HTR-8/SVneo (cell line): ENCODE data around the gene PIBF1.
A peak's percentile ranks its signal among the peaks of the same experiment; 100 is the strongest.
"Not testable (repeated sequence)": the region's sequence is repeated elsewhere in the genome, so short reads cannot be mapped to it uniquely, and the experiment has no call there.

Experiments
- DNase-seq: peaks from one replicate; pipeline ENCODE4 v3.0.0; 2011; ENCODE audit warnings: low spot score, mixed read lengths; ENCODE audit not compliant: insufficient read length
- FAIRE-seq: peaks from 2 replicates; lab custom pipeline; 2011; peaks lifted over from hg19 to GRCh38; lab: Jason Lieb, UNC

Gene PIBF1, protein sequence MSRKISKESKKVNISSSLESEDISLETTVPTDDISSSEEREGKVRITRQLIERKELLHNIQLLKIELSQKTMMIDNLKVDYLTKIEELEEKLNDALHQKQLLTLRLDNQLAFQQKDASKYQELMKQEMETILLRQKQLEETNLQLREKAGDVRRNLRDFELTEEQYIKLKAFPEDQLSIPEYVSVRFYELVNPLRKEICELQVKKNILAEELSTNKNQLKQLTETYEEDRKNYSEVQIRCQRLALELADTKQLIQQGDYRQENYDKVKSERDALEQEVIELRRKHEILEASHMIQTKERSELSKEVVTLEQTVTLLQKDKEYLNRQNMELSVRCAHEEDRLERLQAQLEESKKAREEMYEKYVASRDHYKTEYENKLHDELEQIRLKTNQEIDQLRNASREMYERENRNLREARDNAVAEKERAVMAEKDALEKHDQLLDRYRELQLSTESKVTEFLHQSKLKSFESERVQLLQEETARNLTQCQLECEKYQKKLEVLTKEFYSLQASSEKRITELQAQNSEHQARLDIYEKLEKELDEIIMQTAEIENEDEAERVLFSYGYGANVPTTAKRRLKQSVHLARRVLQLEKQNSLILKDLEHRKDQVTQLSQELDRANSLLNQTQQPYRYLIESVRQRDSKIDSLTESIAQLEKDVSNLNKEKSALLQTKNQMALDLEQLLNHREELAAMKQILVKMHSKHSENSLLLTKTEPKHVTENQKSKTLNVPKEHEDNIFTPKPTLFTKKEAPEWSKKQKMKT

DNA sequence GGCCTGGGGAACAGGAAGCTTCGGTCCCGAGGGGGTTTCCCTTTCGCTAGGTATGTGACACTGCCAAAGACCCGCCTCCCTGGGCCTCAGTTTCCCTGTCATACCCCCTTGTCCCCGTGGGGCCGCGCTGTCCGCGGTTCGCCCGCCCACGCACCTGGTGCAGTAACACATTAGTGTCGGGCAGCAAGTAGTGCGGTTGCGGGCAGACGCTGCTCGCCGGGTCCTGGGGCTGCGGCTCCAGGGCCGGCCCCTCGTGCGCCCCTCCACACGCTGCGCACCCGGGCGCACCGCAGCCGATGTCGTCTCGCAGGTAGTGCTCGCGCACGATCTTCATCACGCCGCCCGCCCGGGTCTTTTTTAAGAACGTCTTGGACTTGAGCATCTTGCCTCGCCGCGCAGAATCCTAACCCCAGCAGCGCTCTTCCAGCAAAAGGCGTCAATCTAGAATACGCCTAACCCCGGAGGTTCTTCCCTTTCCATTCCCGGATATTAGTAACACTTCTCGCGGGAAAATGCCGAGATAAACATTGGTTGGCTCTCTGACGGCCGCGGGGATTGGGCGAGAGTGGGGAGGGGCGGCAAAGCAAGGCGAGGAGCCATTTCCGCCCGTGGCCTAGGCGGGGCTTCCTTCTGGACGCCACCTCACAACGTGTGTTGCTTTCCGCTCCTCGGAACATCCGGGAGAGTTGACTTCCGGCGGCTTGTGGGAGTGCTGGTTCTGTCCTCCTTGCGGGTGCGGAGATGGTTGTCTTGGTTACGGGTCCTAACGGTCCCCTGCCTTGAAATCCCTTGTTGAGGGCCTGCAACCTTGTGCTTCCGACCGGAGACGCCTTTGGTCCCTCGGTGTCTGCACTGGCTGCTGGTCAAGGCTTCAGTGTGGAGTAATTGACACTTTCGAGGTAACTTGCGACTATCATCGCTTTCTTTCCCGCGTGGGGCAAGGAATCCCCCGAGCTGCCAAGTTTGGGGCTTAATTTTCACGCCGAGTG lies at the start of gene PIBF1, which contains the start of gene DIS3:
Gene PIBF1, plus strand, starts transcription at position 683 of the 989 bp plus-strand sequence. CDS start 1,337 bp downstream, outside the sequence.
Gene DIS3, minus strand, starts transcription at position 450 of the 989 bp plus-strand sequence. Its CDS starts 68 bp downstream, at position 382.
- FAIRE-seq (peak; percentile 90), DNase-seq (peak; percentile 87)

DNA sequence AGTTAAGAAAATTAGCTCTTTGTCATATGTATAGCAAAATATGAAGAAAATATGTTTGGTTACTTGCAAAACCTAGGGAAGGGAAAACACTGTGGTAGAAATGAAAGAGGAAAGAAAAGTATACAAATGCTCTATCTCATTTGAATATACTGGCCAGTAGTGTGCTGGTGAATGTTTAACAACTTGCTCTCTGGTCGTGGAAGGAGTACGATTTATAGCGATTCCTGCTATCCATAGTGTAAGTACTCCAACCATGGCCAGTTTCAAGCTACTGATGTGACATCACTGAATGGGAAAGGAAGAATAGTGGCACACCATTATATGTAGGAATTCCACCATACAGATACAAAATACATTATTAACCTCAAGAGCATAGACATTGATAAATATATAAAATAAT lies 44.9 kb upstream of the PIBF1 start:
- no peak for DNase-seq
- no peak for FAIRE-seq

DNA sequence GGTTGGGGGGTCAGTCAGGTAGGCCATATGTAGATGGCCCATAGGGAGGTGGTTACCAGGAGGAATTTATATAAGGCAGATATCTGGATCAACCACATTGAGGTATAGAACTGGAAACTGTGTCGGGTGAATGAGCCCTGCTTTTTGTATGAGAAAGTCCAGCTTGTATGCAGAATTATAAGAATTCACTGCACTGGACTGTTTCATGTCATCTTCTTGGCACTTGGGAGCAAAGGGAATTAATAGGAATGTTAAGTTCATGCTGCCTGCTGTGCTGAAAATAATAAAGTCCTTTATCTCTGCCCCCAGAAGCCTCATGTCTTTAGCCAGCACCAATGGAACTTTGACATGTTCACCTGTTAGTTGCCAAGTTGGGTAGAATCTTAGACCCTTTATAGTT lies 41.9 kb upstream of the PIBF1 start:
- FAIRE-seq = no peak
- DNase-seq = no peak

DNA sequence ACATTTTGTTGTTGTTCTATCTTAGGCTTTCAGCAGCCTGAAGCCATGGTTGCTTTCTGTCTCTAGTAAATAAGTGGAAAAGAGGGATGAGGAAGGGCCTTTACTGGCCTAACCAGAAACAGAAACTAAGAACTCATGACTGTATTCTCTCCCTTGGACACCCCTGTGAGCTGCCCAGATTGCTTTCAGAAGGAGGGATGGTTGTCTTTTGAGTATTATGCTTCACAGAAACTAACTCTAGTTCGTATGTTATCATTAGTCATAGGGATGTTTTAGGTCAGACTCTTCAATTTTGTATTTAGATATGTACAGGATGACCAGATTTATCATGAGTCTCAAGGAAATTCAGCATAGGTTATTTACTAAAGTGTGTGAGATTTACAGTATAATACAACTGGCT lies 36.7 kb upstream of the PIBF1 start:
- DNase-seq (no peak), FAIRE-seq (no peak)

DNA sequence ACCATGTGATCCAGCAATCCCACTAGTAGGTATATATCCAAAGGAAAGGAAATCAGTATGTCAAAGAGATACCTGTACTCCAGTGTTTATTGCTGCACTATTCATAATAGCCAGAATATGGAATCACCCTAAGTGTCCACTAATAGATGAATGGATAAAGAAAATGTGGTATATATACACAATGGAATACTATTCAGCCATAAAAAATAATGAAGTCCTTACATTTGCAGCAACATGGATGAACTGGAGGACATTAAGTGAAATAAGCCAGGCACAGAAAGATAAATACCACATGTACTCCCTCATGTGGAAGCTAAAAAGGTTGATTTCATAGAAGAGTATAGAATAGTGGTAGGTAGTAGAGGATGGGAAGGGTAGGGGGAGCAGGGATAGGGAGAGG lies 30.7 kb upstream of the PIBF1 start:
- FAIRE-seq (no peak), DNase-seq (no peak)

DNA sequence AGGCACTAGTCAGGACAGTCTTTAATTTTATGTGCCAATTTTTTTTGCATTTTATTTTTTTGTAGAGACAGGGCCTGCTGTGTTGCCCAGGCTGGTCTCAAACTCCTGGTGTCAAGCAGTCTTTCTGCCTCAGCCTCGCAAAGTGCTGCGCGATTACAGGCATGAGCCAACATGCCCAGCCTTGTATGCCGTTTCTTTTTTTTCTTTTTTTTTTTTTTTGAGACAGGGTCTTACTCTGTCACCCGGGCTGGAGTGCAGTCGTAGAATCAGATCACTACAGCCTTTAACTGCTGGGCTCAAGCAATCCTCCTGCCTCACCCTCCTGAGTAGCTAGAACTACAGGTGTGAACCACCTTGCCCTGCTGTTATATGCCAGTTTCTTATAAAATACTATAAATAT lies 27.8 kb upstream of the PIBF1 start:
- no peak for DNase-seq
- no peak for FAIRE-seq

DNA sequence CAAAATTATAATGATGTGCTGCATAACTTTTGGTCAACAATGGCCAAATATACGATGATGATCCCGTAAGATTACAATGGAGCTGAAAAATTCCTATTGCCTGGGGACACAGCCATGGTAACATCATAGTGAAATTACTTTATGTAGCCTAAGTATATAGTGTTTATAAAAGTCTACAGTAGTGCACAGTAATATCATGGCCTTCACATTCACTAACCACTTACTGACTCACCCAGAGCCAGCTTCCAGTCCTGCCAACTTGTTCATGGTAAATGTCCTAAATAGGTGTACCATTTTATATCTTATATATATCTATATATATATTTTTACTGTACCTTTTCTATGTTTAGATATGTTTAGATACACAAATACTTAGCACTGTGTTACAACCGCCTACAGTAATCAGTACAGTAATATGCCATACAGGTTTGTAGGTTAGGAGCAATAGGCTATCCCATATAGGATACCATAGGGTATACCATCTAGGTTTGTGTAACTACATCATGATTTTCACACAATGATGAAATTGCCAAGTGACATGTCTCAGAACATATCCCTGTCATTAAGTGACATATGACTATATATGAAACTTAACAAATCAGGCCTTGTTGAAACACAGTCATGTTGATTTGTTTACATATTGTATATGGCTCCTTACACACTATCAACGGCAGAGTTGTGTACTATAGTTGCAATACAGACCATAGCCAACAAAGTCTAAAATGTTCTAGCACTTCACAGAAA lies 24.0 kb upstream of the PIBF1 start:
- DNase-seq = no peak
- no peak for FAIRE-seq

DNA sequence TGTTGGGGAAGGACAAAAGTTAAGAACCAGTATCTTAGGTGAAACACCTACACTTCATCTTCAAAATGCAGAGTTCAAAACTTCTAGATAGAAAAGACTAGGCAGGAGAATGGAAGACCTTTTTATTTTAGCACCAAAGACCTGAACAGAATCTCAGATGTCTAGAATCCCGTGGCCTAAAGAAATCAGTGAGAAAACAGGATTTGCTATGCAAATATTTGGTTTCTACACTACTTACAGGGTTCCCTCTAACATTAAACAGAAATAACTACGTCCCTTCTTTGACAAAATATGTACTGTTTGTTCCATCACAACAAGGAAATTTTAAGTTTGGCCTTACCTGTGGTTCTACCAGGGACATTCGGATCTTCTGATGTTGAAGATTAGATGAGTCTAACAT lies 21.7 kb upstream of the PIBF1 start:
- DNase-seq (no peak), FAIRE-seq (no peak)

DNA sequence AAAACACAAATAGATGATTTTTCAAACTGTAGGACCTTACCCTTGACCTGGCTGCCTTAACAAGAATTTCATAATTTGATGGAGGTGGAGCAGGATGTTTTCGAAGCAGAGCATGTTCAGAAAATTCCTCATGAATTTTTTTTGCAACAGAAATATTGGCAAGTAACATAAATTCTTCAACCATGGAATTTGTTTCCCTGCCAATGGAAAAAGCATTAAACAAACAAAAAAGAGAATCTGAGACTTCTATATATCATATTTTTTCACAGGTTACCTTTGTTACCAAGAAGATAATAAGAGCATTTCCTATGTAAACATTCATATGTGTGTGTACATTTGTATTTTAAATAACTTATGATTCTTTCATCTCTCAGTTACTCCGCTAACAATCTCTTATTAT lies 18.5 kb upstream of the PIBF1 start:
- DNase-seq (no peak), FAIRE-seq (no peak)

DNA sequence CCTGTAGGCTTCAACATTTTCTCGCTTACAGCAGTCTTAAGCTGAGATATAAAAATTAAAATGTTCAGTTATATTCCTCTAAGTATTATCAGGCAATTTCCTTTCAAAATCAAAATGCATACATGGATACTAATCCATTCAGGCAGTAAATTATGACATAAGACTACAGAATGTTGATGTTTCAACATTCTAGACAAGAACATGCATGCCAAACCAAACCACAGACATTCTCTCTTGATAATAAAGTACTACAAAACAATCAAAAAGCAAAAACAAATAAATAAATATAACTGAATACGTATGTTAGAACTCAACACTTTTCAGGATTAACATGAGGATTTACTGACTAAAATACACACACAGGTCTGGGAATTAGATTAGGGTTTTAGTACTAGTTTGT lies 7.9 kb upstream of the PIBF1 start:
- no peak for DNase-seq
- FAIRE-seq = no peak

DNA sequence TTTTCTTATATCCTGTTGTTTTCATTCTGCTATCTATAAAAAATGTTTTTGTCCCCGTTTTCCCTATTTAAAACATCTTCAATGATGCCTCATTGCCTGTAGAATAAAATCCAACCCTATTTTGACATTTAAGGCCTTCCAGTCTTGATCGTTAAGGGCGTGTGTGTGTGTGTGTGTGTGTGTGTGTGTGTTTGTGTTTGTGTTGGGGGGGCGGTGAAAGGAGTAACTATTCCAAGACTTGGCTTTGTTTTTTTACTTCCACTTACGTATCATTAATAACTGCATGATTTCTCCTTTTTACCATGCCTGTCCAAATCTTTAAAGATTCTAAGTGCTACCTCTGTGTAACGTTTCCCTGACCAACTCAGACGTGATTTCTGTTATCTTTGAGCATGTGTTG lies 784 bp downstream of the PIBF1 start:
- DNase-seq (no peak), FAIRE-seq (no peak)

DNA sequence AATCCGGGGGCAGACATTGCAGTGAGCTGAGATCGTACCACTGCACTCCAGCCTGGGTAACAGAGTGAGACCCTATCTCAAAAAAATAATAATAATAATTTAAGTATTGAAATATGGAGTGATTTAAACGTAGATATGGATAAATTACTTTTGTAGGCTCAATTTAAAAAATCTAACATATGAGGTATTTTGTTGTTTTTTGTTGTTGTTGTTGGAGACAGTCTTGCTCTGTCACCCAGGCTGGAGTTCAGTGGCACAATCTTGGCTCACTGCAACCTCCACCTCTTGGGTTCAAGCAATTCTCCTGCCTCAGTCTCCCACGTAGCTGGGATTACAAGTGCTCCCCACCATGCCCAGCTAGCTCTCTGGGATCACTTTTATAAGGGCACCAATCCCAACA lies 2.7 kb downstream of the PIBF1 start:
- DNase-seq, FAIRE-seq: not testable (repeated sequence)

DNA sequence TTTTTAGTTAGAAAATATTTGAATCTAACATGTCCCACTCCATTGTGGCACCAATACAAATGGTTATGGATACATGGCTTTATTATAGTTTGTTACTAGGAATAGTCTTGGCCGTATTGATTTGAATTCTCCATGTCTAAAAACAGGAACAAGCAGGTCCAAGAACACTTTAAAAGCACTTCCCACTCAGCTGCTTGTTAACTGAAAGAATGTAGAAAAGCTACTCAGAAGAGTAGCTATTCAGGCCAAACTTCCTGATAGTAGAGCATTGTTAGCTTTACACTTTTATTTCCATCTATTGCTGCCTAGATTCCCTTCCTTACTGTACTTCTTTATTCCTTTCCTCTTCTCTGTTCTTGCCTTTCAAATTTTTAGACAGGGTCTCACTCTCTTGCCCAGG lies 6.9 kb downstream of the PIBF1 start:
- no peak for FAIRE-seq
- DNase-seq = no peak

DNA sequence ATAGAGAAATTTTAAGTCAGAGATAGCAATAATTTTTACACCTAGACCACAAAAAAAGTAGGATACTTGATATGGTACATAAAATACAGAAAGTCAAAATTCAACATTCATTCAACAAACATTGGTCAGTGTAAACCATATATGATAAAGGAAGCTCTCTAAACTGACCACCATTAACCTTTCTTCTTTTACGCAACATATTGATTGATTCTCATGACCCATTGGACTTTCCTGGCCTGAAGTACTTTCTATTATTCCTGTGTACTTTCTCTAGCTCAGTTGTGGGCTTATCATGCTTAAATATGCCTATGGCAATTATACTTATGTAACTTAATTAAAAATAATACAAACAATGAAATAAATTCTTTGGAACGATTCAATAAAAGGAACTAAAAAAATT lies 10.7 kb downstream of the PIBF1 start:
- FAIRE-seq (no peak), DNase-seq (no peak)

DNA sequence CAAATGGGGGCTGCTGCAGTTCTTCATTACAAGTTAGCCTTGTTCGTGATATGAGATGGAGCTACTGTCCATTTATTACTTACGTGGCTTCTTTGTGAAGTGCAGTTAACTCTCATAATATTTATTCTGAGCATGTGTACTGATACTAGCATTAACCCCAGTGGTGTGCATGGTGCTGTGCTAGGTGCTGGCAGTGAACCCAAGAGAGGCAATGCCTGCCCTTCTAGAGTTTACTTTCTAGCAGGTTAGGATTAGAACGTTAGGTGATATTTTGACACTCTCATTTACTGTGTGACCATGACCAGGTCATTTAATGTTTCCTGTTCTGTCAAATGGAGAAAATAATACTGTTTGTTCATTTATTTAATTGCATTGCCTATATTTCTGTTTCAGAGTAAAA lies 16.9 kb downstream of the PIBF1 start:
- FAIRE-seq (no peak), DNase-seq (no peak)

DNA sequence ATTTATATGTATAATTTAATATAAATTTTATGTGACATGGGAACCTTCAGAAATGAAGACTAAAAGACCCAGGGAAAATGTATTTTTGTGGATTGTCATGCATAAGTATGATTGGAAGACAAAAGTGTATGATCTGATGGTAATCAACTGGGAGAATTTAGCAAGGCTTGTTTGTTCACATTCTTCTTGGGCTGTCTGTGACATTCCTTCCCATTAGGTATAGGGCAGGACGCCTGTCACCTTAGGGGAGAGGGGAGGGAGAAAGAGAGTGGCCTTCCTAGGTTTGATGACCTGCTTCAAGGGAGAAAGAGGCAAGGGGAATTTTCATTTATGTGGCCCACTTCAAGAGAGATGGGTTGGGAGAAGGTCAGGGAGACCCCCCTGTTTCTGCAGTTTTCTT lies 22.4 kb downstream of the PIBF1 start:
- DNase-seq = no peak
- FAIRE-seq = no peak

DNA sequence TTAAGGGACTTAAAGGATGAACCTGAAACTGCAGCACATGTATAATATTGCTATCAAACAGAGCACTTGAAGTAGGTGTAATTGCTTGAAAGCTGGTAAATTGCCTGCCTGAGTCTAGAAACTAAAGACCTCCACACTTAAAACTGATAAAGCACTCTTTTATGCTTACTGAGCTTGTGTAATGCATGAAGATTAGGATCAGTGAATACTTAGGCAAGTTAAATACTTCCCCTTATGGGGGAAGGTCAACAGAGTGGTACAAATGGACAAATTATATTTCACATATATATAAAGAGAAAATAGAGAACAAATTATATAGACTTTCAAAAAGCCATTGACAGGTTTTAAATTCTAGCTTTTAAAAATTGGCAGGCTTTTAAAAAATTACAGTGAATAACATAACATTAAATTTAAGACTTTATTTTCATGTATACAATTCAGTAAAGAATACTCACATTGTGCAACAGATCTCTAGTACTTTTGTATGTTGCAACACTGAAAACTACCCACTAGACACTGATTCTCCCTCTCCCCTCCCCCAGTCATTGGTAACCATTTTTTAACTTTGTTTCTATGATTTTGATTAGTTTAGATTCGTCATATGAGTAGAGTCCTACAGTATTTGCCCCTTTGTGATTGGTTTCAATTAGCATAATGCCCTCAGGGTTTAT lies 23.9 kb downstream of the PIBF1 start:
- FAIRE-seq (no peak), DNase-seq (no peak)

DNA sequence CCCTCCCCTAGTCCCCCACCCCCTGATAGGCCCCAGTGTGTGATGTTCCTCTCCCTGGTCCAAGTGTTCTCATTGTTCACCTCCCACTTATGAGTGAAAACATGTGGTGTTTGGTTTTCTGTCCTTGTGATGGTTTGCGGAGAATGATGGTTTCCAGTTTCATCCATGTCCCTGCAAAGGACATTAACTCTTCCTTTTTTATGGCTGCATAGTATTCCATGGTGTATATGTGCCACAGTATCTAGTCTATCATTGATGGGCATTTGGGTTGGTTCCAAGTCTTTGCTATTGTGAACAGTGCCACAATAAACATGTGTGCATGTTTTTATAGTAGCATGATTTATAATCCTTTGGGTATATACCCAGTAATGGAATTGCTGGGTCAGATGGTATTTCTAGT lies 24.6 kb downstream of the PIBF1 start:
- DNase-seq, FAIRE-seq: not testable (repeated sequence)

DNA sequence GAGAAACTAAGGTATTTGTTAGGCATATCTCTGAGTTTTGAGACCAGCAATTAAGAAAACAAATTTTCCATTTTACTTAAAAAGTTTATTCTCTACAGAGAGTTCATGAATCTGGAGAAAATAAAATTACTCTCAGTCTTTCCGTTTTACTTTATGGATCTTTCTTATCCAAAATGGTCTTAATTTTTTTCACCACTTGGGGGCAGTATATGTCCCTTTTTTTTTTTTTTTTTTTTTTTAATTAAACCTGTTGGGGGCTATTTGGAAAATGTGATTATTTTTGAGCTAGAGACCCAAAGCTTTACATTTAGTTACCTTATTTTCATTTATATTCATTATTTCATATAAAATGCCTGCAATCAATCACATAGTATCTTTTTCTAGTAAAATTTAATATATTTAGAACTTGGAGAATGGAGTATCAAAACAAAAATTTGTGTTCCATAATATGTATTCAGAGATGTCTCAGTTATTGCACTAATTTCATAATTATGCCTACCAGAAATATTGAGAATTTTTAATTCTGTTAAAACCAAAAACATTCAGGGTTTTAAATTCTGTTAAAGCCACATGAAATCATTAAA lies 27.1 kb downstream of the PIBF1 start:
- DNase-seq (no peak), FAIRE-seq (no peak)
